Suprapubic skin (tissue), 3 donors: ENCODE measurements around the gene EPSTI1.

Experiments
- CTCF ChIP-seq, 2 donors: fragments of 200-600 bp in 1 of 2; fragments of 450-650 bp in 1 of 2; sonication (generic) in 1 of 2; IDR thresholded peaks; one replicate each; pipeline ENCODE4 v1.5.1; 2016 to 2019; ENCODE audit warnings: antibody characterized with exemption in 2 of 2, mild to moderate bottlenecking in 1 of 2, moderate library complexity in 1 of 2
- EP300 ChIP-seq: sonication (generic); formaldehyde crosslinking; IDR thresholded peaks from one replicate; pipeline ENCODE4 v1.6.1; 2017; ENCODE audit warnings: antibody characterized with exemption
- POLR2A ChIP-seq, 2 donors: fragments of 450-650 bp; IDR thresholded peaks; one replicate each; pipeline ENCODE4 v1.6.1; 2017; ENCODE audit warnings: antibody characterized with exemption in 2 of 2, mild to moderate bottlenecking in 2 of 2, moderate library complexity in 2 of 2

- no peak for TF ChIP-seq POLR2A (IDR thresholded peaks at IDR 0.05)
- TF ChIP-seq CTCF (IDR thresholded peaks at IDR 0.05): no peak
- TF ChIP-seq EP300: no peak
Measured at GRCh38 chr13:43002021-43002420, 10.0 kb upstream of the EPSTI1 start.
